Measurements from ENCODE around the gene SNAP47.

- TF ChIP-seq CTCF (IDR thresholded peaks at IDR 0.05; ENCODE audit: low read length) = no peak
- no peak for TF ChIP-seq EZH2 (IDR thresholded peaks at IDR 0.05; ENCODE audit: borderline replicate concordance, low read length)
These were observed 8.2 kb upstream of the SNAP47 start for GRCh38 chr1:227726924-227727599.

Data from OCI-LY1 (cell line).